Left cardiac atrium (tissue), 4 donors: ENCODE data around the gene ABCA7. TPM values are rescaled to one million over a fixed set of nuclear protein-coding genes. Genes with fewer than 3 reads are reported as not detected.
A peak's percentile ranks its signal among the peaks of the same experiment; 100 is the strongest.

Experiments used
- ATAC-seq, 2 donors: fragments of 200-7000 bp; cut with Tn5 transposase; one replicate each; pipeline ENCODE4 v1.9.1; 2020; ENCODE audit warnings: mild to moderate bottlenecking in 2 of 2, moderate library complexity in 2 of 2
- DNase-seq: peaks from one replicate; pipeline ENCODE4 v3.0.0-alpha.2; 2020
- intact Hi-C, 2 donors: fragments of 100-400 bp; cut with DNase I; formaldehyde crosslinking; loops; one replicate each; pipeline versions ENCODE4 v1.14.1 to v1.15.1; 2022 to 2023
- long read RNA-seq: library from polyadenylated mRNA; unstranded; transcript quantifications from one replicate; pipeline ENCODE4 v2.0.0, GENCODE V29; 2021
- total RNA-seq, 2 donors: library from RNA; stranded (reverse); fragmentation: NEBNext Ultra II Directional; extraction: Animal tissue kit (Norgen Biotek cat#: 25700); gene quantifications; one replicate each; pipeline ENCODE4 v1.2.1, GENCODE V29; 2021
- donor health status: DM: no; HTN: yes; CAD: no.
- donor health status: DM: no; HTN: yes; CAD: no; lungs with severe emphysema.
- donor health status: DM: yes; HTN: yes; CAD: no.
- donor health status: Dilated cardiomyopathy.

Gene ABCA7, protein sequence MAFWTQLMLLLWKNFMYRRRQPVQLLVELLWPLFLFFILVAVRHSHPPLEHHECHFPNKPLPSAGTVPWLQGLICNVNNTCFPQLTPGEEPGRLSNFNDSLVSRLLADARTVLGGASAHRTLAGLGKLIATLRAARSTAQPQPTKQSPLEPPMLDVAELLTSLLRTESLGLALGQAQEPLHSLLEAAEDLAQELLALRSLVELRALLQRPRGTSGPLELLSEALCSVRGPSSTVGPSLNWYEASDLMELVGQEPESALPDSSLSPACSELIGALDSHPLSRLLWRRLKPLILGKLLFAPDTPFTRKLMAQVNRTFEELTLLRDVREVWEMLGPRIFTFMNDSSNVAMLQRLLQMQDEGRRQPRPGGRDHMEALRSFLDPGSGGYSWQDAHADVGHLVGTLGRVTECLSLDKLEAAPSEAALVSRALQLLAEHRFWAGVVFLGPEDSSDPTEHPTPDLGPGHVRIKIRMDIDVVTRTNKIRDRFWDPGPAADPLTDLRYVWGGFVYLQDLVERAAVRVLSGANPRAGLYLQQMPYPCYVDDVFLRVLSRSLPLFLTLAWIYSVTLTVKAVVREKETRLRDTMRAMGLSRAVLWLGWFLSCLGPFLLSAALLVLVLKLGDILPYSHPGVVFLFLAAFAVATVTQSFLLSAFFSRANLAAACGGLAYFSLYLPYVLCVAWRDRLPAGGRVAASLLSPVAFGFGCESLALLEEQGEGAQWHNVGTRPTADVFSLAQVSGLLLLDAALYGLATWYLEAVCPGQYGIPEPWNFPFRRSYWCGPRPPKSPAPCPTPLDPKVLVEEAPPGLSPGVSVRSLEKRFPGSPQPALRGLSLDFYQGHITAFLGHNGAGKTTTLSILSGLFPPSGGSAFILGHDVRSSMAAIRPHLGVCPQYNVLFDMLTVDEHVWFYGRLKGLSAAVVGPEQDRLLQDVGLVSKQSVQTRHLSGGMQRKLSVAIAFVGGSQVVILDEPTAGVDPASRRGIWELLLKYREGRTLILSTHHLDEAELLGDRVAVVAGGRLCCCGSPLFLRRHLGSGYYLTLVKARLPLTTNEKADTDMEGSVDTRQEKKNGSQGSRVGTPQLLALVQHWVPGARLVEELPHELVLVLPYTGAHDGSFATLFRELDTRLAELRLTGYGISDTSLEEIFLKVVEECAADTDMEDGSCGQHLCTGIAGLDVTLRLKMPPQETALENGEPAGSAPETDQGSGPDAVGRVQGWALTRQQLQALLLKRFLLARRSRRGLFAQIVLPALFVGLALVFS (N-terminal part only)
- total RNA-seq = 10 to 100 TPM in 1 of 2 donors, 1 to 10 TPM in 1; 7.7 to 10.0 TPM
- long read RNA-seq, partial matches to known transcripts = 8 of 11 reads
- long read RNA-seq, other reads (novel, unspliced or antisense) = 3 of 11 reads

DNA sequence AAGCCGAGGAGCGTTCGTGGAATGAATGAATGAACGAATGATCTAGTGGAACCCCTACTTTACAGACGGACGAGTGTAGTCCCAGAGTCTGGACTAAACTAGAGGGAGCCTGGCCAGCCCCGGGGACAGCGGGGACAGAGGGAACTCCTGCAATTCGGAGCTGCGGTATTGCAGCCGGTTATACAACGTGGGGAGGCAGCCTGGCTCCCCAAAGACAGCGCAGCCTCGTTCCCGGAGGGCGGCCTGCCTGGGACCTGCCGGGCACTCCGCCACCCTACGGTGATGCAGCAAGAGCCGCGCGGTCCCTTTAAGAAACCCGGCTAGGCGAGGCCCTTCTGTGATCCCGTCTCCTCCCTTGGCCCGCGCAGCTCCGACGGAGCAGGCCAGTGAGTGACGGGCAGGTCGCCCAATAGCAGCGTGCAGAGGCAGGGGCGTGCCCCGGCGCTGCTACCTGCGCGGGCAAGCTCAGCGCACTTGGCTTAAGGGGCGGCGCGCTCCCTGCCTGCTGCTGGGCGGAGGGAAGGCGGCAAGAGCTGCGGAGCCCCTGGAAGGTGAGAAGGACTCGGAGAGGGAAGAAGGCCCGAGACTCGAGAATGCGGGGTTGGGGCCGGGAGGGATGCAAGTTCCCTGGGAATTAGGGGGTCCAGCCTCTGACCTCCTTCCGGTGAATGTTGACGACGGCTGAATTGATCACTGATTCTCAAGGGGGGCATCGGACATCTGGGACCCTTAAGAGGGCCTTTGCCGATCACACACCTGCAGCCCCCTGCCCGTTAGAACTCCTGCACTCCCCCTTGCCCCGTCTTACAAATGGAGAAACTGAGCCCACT, at the start of gene ABCA7:
ABCA7 (plus strand) TSS at position 462 of the 830 bp plus-strand sequence. CDS start 1,255 bp downstream, outside the sequence.
- DNase-seq (peak; percentile 98), ATAC-seq (peak; percentile 94 to 96)
- intact Hi-C loops = no loop called here

DNA sequence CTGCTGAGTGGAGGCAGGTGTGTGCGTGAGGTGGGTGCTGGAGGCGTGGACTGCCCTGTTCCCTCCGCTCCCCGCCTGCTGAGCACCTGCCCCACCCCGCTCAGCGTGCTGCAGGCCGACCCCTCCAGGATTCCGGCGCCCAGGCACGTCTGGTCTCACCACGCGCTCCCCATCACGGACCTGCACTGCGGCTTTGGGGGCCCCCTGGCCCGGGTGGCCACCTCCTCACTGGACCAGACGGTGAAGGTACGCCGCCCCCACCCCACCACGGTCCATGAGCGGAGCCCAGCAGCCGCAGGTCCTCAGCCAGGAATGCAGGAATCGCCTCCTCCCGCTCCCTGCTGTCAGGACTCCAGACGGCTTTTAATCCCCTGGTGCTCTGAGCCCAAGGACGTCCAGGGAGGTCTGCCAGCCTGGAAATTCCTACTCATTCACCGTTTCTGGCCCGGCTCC, 49.8 kb upstream of the ABCA7 start:
- intact Hi-C loops = no loop called here
- DNase-seq (peak; percentile 13), ATAC-seq (no peak)

DNA sequence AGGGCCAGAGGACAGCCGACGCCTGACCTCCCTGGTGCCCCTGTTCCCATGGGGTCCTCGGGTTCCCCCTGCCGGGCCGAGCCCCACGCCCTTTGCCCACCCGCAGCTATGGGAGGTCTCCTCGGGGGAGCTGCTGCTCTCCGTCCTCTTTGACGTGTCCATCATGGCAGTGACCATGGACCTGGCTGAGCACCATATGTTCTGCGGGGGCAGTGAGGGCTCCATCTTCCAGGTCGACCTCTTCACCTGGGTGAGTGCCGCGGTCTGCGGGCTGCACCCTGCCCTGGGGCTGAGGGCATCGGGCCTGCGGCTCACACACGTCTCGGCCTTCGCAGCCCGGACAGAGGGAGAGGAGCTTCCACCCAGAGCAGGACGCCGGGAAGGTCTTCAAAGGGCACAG, 49.2 kb upstream of the ABCA7 start:
- ATAC-seq (no peak), DNase-seq (no peak)
- intact Hi-C loops = no loop called here

DNA sequence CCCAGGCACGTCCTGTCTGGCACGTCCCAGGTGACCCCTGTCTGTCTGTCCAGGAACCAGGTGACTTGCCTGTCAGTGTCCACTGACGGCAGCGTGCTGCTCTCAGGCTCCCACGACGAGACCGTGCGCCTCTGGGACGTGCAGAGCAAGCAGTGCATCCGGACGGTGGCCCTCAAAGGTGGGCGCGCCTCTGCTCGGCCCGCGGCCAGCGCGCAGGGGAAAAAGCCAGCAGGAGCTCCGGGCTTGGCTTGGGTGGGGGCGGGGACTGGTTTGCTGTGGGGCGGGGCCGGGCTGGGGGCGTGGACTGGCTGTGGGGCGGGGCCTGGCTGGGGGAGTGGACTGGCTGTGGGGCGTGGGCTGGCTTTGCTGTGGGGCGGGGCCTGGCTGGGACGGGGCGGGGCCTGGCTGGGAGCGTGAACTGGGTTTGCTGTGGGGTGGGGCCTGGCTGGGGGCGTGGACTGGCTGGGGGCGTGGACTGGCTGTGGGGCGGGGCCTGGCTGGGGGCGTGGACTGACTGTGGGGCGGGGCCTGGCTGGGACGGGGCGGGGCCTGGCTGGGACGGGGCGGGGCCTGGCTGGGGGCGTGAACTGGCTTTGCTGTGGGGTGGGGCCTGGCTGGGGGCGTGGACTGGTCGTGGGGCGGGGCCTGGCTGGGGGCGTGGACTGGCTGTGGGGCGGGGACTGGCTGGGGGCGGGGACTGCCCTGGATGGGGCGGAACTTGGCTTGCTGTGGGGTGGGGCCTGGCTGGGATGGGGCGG, 48.6 kb upstream of the ABCA7 start:
- ATAC-seq (peak; percentile 41), DNase-seq (no peak)
- intact Hi-C loops = no loop called here

DNA sequence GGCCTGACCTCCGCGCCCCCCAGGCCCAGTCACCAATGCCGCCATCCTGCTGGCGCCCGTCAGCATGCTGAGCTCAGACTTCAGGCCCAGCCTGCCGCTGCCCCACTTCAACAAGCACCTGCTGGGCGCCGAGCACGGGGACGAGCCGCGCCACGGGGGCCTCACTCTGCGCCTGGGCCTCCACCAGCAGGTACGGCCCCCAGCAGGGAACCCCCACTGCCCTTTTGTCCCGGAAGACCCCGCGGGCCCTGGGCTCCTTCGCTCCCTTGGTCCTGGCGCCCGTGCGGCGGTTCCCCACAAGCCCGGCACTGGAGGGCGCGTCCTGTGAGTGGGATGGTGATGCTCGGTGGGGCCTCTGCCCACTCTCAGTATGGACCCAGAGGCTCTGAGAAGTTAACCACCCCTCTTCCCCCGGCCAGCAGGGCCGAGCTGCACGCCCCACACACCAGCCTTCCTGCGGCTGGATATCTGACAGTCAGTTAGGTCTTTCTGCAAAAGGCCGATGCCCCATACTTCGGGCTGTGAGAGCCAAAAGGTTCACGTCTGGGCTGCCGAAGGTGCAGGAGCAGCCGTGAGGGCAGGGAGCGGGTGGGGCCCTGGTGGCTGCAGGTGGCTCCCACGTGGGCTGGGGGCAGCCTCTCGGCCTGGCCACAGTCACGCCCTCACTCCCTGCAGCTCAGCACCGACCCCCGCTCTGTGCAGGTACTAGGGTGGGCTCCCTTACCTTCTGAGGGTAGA, 47.8 kb upstream of the ABCA7 start:
- DNase-seq = no peak
- intact Hi-C loops = no loop called here
- ATAC-seq = no peak

DNA sequence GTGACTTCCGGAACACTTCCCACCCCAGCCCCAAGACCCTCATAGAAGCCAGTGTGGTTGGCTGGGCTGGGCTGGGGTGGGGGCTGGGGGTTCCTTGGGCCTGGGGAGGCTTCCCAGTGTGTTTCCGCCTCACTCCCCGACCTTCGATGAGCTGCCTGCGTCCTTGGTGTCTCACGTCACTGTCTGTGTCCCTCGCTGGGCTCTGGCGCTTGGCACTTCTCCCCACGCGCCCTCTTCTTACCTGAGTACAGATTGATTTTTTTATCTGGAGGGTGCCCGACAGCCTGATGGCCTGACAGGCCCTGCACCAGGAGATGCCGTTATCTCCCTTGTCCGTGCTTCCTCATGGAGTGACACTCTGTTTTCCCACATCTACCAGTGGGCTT, 47.2 kb upstream of the ABCA7 start:
- intact Hi-C loops = no loop called here
- ATAC-seq (no peak), DNase-seq (no peak)

DNA sequence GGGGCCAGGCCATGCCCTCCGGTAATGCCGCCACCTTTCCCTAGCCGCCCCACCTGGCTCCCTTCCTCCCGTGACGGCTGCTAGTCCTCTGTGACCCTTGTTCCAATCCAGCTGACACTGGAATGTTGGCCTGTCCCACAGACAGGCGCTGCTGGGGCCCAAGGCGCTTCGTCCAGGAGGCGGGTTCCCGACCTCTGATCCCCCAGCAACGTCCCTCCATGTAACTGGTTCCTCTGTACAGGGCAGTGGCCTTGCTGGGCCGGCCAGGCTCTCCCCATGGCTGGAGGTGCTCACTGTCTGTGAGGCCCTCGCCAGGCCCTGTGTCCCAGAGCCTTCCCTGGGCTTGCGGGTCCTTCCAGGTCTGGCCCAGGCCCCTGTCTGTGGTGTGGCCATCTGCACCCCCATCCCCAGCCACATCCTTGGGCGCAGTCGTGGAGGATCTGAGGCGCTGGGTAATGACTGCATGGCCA, 46.5 kb upstream of the ABCA7 start:
- intact Hi-C loops = no loop called here
- ATAC-seq (no peak), DNase-seq (no peak)

DNA sequence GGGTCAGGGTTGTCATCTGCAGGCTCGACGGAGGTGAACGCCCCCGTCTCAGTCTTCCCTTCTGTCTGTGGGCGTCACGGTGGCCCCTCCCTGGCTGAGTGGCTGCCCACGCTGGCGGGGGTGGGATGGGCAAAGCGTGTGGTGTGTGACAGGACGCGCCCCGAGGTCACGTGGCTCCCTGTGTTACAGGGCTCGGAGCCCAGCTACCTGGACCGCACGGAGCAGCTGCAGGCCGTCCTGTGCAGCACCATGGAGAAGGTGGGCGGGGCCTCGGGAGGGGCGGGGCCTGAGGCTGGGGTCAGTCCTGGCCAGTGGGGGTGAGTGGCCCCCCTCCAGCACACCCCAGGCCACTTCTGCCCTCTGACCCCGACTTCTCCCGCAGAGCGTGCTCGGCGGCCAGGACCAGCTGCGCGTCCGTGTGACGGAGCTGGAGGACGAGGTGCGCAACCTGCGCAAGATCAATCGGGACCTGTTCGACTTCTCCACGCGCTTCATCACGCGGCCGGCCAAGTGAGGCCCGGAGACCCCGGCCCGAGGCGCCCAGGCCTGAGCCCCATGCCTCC, 46.0 kb upstream of the ABCA7 start:
- intact Hi-C loops = no loop called here
- no peak for DNase-seq
- no peak for ATAC-seq

DNA sequence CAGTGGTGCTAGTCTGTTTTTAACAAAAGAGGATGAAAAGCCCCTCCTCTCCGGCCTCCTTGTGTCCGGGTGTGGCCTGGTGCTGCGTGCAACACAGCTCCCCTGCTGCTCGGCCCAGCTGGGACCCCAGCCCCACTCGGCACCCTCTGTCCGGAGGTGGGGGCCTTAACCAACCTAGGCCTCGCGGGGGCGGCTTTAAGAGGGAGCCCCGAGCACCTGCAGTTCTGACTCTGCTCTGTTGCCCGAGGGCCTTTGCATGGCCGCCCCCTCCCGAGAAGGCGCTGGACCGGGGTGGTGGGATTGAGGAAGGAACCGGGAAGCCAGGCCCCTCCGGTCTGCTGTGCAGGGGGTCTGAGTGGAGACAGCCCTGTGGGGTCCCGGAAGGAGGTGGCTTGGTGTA, 45.4 kb upstream of the ABCA7 start:
- intact Hi-C loops = no loop called here
- ATAC-seq = no peak

DNA sequence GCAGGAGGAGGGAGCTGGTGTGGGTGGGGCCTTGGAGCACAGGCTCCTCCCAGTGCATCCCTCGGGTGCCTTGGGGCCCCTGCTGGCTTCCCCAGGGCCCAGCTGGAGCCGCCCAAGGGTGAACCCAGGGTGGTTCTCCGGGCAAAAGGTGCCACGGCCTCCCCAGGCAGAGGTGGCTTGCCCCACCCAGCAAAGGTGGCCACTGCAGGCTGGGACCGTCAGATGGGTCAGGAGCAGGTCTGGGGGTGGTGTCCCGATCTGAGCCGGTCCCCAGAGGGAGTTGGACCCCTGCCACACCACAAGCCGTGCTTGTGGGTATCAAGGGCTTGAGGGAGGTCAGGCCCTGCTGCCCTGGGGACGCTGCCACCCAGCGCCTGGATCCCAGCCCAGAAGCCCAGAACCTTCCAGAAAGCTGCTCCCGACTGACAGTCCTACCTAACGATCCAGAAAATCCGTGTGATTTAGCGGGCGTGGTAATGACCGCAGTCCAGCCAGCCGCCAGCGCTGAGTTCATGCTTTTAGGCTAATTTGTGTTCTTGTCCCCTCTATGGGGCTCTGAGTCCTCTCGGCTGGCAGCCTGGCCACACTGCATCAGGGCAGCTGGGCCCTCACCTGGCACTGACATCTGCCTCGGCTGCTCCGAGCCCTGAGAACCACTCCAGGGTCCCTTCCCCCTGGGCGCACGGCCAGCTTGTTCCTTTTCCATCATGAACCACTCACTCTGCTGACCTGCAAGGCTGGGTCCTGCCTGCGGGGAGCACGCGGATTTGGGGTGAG, 44.7 kb upstream of the ABCA7 start:
- DNase-seq (no peak), ATAC-seq (no peak)
- intact Hi-C loops = no loop called here

More for the DNA sequence above, 45.4 kb upstream of the ABCA7 start:
- no peak for DNase-seq

DNA sequence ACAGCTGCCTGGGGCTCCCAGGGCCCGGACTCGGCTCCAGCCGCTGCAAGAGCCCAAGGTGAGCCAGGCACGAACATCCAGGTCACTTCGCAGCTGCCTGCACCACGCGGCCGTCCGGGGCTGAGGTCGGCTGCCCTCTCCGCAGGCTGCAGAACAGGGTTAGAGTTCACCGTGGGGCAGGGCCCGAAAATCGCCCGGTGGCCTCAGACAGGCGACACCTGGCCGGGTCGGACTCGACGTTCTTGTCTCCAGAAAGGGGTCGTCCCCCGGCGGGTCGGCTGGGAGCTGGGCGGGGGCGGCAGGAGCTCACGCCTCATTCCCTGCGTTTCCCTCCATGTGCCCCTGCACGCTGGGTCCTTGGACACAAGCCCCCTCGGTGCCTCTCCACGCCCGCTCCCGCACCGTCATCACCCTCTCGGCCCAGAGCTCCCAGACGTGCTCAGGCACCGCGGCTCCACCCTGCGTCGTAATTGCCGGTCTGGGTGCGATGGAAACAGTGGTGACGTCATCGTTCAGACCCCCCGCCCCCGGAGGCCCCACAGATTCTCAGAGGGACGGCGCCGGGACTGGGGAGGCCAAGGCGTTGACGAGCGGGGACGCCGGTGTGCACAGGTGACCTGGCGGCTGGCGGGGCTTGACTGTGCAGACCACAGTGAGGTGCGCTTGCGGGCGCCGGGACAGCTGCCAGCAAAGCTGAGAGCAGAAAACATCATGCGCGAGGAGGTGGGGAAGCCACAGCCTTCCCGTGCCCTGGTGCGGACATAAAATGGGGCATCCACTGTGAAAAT, 43.7 kb upstream of the ABCA7 start:
- no peak for DNase-seq
- ATAC-seq = peak in 1 of 2 donors; percentile 14
- intact Hi-C loops = no loop called here

DNA sequence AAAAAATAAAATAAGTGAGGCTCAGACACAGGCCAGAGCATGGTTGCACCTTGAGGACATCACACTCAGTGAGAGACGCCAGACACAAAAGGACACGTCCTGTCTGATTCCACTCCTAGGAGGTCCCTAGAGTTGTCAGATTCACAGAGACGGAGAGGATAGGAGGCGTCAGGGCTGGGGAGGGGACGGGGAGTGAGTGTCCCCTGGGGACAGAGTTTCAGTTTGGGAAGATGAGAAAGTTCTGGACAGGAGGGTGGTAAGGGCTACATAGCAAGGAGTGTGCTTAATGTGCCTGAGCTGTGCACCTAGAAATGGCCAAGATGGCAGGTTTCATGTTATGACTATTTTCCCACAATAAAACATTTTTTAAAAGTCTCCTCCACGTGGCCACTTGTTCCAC, 41.8 kb upstream of the ABCA7 start:
- intact Hi-C loops = no loop called here
- DNase-seq (no peak), ATAC-seq (no peak)

DNA sequence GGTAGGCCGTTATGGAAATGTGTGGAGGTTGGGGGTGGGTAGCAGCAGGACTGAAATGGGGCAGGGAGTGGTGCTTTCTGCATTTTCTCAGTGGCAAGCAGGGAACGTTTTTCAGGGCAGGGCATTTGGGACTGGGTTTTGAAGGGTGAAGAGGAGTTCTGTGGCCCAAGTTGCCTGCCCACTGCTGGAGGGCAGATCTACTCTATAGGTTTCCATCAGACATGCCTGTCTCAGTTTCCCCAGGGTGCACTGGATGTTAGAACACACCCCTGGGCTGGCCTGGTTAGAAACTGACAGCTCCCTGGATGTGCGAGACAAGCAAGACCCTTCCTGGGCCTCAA, 40.6 kb upstream of the ABCA7 start:
- ATAC-seq = no peak
- DNase-seq = no peak
- intact Hi-C loops = no loop called here

DNA sequence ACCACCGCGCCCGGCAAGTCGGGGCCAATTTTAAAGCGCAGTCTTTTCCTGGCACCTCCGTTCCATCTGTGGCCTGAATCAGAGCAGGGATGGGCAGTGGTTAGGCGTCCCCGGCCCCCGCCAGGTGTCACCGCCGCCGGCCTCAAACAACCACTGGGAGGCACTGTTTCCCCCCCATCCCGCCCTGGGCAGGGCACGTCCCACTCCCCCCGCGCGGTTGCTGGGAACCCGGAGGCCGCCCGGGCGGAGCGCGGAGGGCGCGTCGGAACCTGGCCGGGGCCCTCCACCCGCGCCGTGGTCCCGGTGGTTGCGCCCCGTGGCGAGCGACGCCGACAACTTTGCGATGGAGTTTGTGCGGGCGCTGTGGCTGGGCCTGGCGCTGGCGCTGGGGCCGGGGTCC, 39.8 kb upstream of the ABCA7 start, which contains the start of gene GRIN3B:
GRIN3B (plus strand) TSS at position 325 of the 400 bp plus-strand sequence; CDS start at position 344, 19 bp downstream.
- intact Hi-C loops = no loop called here
- peak; percentile 70 for DNase-seq
- ATAC-seq = peak; percentile 8 to 23
